ENCODE results near the gene ADAR. TPM values are rescaled to one million over a fixed set of nuclear protein-coding genes. Genes with fewer than 3 reads are reported as not detected.

The ADAR gene
- total RNA-seq, 8 experiments from 2014 or later, result 56.8 to 127 (median 96.1) TPM

- peak in 3 of 8 experiments; percentile 7 to 40 (median 25) for ATAC-seq (replicated peaks in 6 of 8)
- in situ Hi-C loops (cut with MboI; ENCODE audit: low pct_unique_long_range_greater_than_20kb in 2 of 9, low sequenced_read_pairs in 9 of 9, unreplicated experiment in 9 of 9), result no loop called here
- no peak overlapping the region for H3K27ac ChIP-seq
- H3K4me1 ChIP-seq (replicated peaks in 1 of 2), result peaks cover 24 to 25% of the 10 kb centered on the region in 2 donors
- WGBS, 10 experiments, result 48 to 74% (median 60%) methylated on average over 1 to 12 of the region's 12 CpGs; no CpG with 5 or more reads in 1 of the 10 experiments
- no peak overlapping the region for H3K4me3 ChIP-seq
These were observed 1.7 kb upstream of the ADAR start for GRCh38 chr1:154609398-154610380.

- in situ Hi-C loops (cut with MboI; ENCODE audit: low pct_unique_long_range_greater_than_20kb in 2 of 9, low sequenced_read_pairs in 9 of 9, unreplicated experiment in 9 of 9), result no loop called here
- 0 to 83% (median 12%) methylated on average over 1 to 28 of the region's 37 CpGs for WGBS, 10 experiments
- ATAC-seq (replicated peaks in 6 of 8), result peak; percentile 32 to 71 (median 60)
- Histone ChIP-seq H3K4me3 (peak overlapping the region; percentile 42 to 90 (median 64)), H3K4me1 (replicated peaks in 1 of 2) (peaks cover 24 to 25% of the 10 kb centered on the region in 2 donors), H3K27ac (peak overlapping the region; percentile 58 to 91)
These were observed 648 bp upstream of the ADAR start for GRCh38 chr1:154608397-154609270.

- in situ Hi-C loops (cut with MboI; ENCODE audit: low pct_unique_long_range_greater_than_20kb in 2 of 9, low sequenced_read_pairs in 9 of 9, unreplicated experiment in 9 of 9), result no loop called here
- 3 to 40% (median 15%) methylated on average over 2 to 9 of the region's 11 CpGs for WGBS, 10 experiments
- peaks cover 24 to 25% of the 10 kb centered on the region in 2 donors for H3K4me1 ChIP-seq (replicated peaks in 1 of 2)
- peak overlapping the region in 1 of 2 donors; percentile 91 for H3K27ac ChIP-seq
- peak in 3 of 8 experiments; percentile 1 to 4 (median 2) for ATAC-seq (replicated peaks in 6 of 8)
- peak overlapping the region; percentile 42 to 90 (median 64) for H3K4me3 ChIP-seq
These were observed 829 bp downstream of the ADAR start for GRCh38 chr1:154607106-154607608.

- in situ Hi-C loops (cut with MboI; ENCODE audit: low pct_unique_long_range_greater_than_20kb in 2 of 9, low sequenced_read_pairs in 9 of 9, unreplicated experiment in 9 of 9), result no loop called here
- H3K4me1 ChIP-seq (replicated peaks in 1 of 2), result peaks cover 12 to 17% of the 10 kb centered on the region in 2 donors
- ATAC-seq (replicated peaks in 6 of 8), result no peak
- no peak overlapping the region for H3K27ac ChIP-seq
- H3K4me3 ChIP-seq, result no peak overlapping the region
- 50 to 100% (median 93%) methylated on average over 1 to 2 of the region's 2 CpGs; no CpG with 5 or more reads in 1 of the 10 experiments for WGBS, 10 experiments
These were observed 2.5 kb downstream of the ADAR start for GRCh38 chr1:154605534-154605933.

DNA sequence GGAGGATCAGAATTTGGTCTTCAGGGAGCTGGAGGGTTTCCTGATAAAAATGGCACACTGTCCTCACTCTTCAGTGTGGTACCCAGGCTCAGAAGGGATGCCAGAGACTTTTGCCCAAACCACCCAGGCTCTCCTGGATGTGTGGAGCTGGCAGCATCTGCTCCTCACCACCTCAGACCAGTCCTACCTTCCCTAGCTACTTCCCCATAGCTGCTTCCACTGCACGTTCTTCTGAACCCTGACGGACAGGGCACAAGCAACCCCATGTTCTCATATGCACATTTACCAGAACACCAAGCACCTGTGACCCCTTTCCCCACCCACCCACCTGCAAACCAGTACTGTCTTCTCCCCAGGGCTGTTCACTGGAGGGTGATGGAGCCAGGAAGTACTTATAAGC is 4.7 kb downstream of the ADAR start:
- in situ Hi-C loops (cut with MboI; ENCODE audit: low pct_unique_long_range_greater_than_20kb in 2 of 9, low sequenced_read_pairs in 9 of 9, unreplicated experiment in 9 of 9), result no loop called here
- no peak for ATAC-seq (replicated peaks in 6 of 8)

DNA sequence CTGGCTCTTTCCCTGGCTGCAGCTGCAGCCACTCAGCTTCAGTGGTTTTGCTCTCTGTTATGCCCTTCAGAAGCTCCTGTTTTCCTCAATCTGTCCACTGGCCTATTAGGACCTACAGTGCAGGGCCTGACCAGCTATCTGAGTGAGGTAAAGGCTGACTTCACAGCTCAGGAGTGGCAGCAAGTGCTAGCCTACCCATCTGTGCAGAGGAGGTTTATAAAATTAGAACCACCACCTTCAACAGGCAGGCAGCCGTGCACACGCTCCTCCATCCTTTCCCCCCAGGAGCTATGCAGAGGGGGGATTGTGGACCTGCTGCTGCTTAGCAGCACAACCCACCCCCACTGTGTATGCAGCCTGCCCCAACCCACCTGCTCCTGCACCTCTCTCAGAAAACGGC is 8.3 kb downstream of the ADAR start:
- peak in 5 of 8 experiments; percentile 85 to 99 (median 91) for ATAC-seq (replicated peaks in 6 of 8)
- Histone ChIP-seq H3K4me1 (replicated peaks in 1 of 2) (peaks cover 4 to 9% of the 10 kb centered on the region in 2 donors), H3K4me3 (no peak overlapping the region), H3K27ac (peak overlapping the region in 1 of 2 donors; percentile 30)
- 55 to 81% methylated on average over 3 of the region's 3 CpGs; no CpG with 5 or more reads in 8 of the 10 experiments for WGBS, 10 experiments
- in situ Hi-C loops (cut with MboI; ENCODE audit: low pct_unique_long_range_greater_than_20kb in 2 of 9, low sequenced_read_pairs in 9 of 9, unreplicated experiment in 9 of 9), result no loop called here

More for the DNA sequence above, 4.7 kb downstream of the ADAR start:
- no peak overlapping the region for H3K4me3 ChIP-seq
- peaks cover 10 to 18% of the 10 kb centered on the region in 2 donors for H3K4me1 ChIP-seq (replicated peaks in 1 of 2)
- H3K27ac ChIP-seq, result no peak overlapping the region
- WGBS, 10 experiments, result 96 to 100% methylated on average over 1 to 2 of the region's 2 CpGs; no CpG with 5 or more reads in 8 of the 10 experiments

- H3K4me1 ChIP-seq (replicated peaks in 1 of 2), result peaks cover 4 to 9% of the 10 kb centered on the region in 2 donors
- WGBS, 10 experiments, result 55 to 100% (median 77%) methylated on average over 1 to 3 of the region's 3 CpGs; no CpG with 5 or more reads in 3 of the 10 experiments
- H3K27ac ChIP-seq, result peak overlapping the region in 1 of 2 donors; percentile 30
- in situ Hi-C loops (cut with MboI; ENCODE audit: low pct_unique_long_range_greater_than_20kb in 2 of 9, low sequenced_read_pairs in 9 of 9, unreplicated experiment in 9 of 9), result no loop called here
- H3K4me3 ChIP-seq, result no peak overlapping the region
- ATAC-seq (replicated peaks in 6 of 8), result peak in 3 of 8 experiments; percentile 3 to 14 (median 7)
These were observed 8.9 kb downstream of the ADAR start for GRCh38 chr1:154598871-154599635.

- H3K4me3 ChIP-seq, result no peak overlapping the region
- 0 to 100% (median 90%) methylated on average over 1 of the region's 1 CpG; no CpG with 5 or more reads in 2 of the 10 experiments for WGBS, 10 experiments
- H3K27ac ChIP-seq, result no peak overlapping the region
- in situ Hi-C loops (cut with MboI; ENCODE audit: low pct_unique_long_range_greater_than_20kb in 2 of 9, low sequenced_read_pairs in 9 of 9, unreplicated experiment in 9 of 9), result no loop called here
- peak in 2 of 8 experiments; percentile 61 to 66 for ATAC-seq (replicated peaks in 6 of 8)
- peaks cover 4 to 9% of the 10 kb centered on the region in 2 donors for H3K4me1 ChIP-seq (replicated peaks in 1 of 2)
These were observed 12.4 kb downstream of the ADAR start for GRCh38 chr1:154595621-154596020.

- in situ Hi-C loops (cut with MboI; ENCODE audit: low pct_unique_long_range_greater_than_20kb in 2 of 9, low sequenced_read_pairs in 9 of 9, unreplicated experiment in 9 of 9), result no loop called here
- Histone ChIP-seq H3K4me3 (no peak overlapping the region), H3K4me1 (replicated peaks in 1 of 2) (peaks cover 4 to 8% of the 10 kb centered on the region in 2 donors), H3K27ac (no peak overlapping the region)
- ATAC-seq (replicated peaks in 6 of 8), result no peak
- 73 to 100% (median 87%) methylated on average over 1 to 7 of the region's 7 CpGs; no CpG with 5 or more reads in 1 of the 10 experiments for WGBS, 10 experiments
These were observed 13.2 kb downstream of the ADAR start for GRCh38 chr1:154594811-154595210.

GRCh38 chr1:154593390-154593789 is 14.6 kb downstream of the ADAR start:
- Histone ChIP-seq H3K4me1 (replicated peaks in 1 of 2) (no peaks in the 10 kb centered on the region), H3K27ac (no peak overlapping the region), H3K4me3 (no peak overlapping the region)
- ATAC-seq (replicated peaks in 6 of 8), result no peak
- in situ Hi-C loops (cut with MboI; ENCODE audit: low pct_unique_long_range_greater_than_20kb in 2 of 9, low sequenced_read_pairs in 9 of 9, unreplicated experiment in 9 of 9), result no loop called here

DNA sequence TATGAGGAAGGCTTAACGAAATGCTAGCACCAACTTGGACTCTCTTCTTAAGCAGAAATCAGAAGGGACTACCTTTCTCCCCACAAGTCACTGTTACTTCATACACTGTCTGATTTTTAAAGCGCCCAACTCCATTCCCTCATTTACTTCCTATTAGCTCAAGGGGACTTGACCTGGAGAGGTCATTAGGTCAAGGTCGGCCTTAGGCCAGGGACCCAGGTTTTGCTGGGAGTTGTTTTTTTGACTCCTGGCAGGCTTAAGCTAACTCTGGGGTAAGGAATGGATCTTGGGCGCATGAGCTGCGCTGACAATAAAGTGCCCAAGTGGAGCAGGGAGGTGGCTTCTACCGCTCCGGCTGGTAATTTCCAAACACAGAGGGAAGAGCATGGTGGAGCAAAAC is 16.8 kb downstream of the ADAR start:
- H3K4me3 ChIP-seq, result no peak overlapping the region
- in situ Hi-C loops (cut with MboI; ENCODE audit: low pct_unique_long_range_greater_than_20kb in 2 of 9, low sequenced_read_pairs in 9 of 9, unreplicated experiment in 9 of 9), result no loop called here
- H3K4me1 ChIP-seq (replicated peaks in 1 of 2), result no peaks in the 10 kb centered on the region
- ATAC-seq (replicated peaks in 6 of 8), result no peak
- no peak overlapping the region for H3K27ac ChIP-seq
- WGBS, 10 experiments, result 83 to 100% (median 95%) methylated on average over 1 to 7 of the region's 7 CpGs

- Histone ChIP-seq H3K4me1 (replicated peaks in 1 of 2) (no peaks in the 10 kb centered on the region), H3K27ac (no peak overlapping the region), H3K4me3 (no peak overlapping the region)
- WGBS, 10 experiments, result 59 to 100% (median 93%) methylated on average over 1 to 5 of the region's 5 CpGs; no CpG with 5 or more reads in 2 of the 10 experiments
- in situ Hi-C loops (cut with MboI; ENCODE audit: low pct_unique_long_range_greater_than_20kb in 2 of 9, low sequenced_read_pairs in 9 of 9, unreplicated experiment in 9 of 9), result no loop called here
- no peak for ATAC-seq (replicated peaks in 6 of 8)
These were observed 17.2 kb downstream of the ADAR start for GRCh38 chr1:154590756-154591155.
